Breast epithelium (tissue), 4 donors: ENCODE results near the gene RIF1. TPM values are rescaled to one million over a fixed set of nuclear protein-coding genes. Genes with fewer than 3 reads are reported as not detected.

Experiments used
- DNase-seq, 2 donors: peaks; one replicate each; pipeline ENCODE4 v3.0.0-alpha.2; 2019; ENCODE audit warnings: low spot score in 2 of 2
- H3K27ac ChIP-seq, 2 donors: fragments of 200-600 bp; sonication (generic) in 1 of 2; one replicate each; pipeline ENCODE4 v1.5.1; 2016 to 2019; ENCODE audit warnings: mild to moderate bottlenecking in 1 of 2
- H3K27me3 ChIP-seq, 2 donors: fragments of 200-600 bp; sonication (generic) in 1 of 2; one replicate each; pipeline versions ENCODE4 v1.5.1 to v1.6.0; 2017 to 2019; ENCODE audit warnings: control low read depth in 1 of 2, mild to moderate bottlenecking in 1 of 2
- H3K36me3 ChIP-seq: fragments of 200-600 bp; one replicate; pipeline ENCODE4 v1.5.1; 2019
- H3K4me1 ChIP-seq, 2 donors: fragments of 200-600 bp; sonication (generic); one replicate each; pipeline ENCODE4 v1.5.1; 2016 to 2019; ENCODE audit warnings: control low read depth in 1 of 2
- H3K4me3 ChIP-seq, 3 donors: fragments of 200-600 bp; sonication (generic); 1 replicate in 2 of 3; 2 replicates in 1 of 3; pipeline ENCODE4 v1.5.1; 2016 to 2019; ENCODE audit warnings: mild to moderate bottlenecking in 3 of 3, moderate library complexity in 2 of 3
- H3K9me3 ChIP-seq, 2 donors: fragments of 200-600 bp; sonication (generic) in 1 of 2; one replicate each; pipeline ENCODE4 v1.5.1; 2016 to 2019; ENCODE audit warnings: control low read depth in 1 of 2
- CTCF ChIP-seq, 3 donors: fragments of 450-650 bp; IDR thresholded peaks; one replicate each; pipeline ENCODE4 v1.5.1; 2016 to 2017; ENCODE audit warnings: antibody characterized with exemption in 3 of 3, mild to moderate bottlenecking in 3 of 3, moderate library complexity in 3 of 3
- POLR2A ChIP-seq: fragments of 450-650 bp; IDR thresholded peaks from one replicate; pipeline ENCODE4 v1.6.1; 2016; ENCODE audit warnings: antibody characterized with exemption, mild to moderate bottlenecking, moderate library complexity
- POLR2AphosphoS5 ChIP-seq, 3 donors: sonication (generic); formaldehyde crosslinking; IDR thresholded peaks; one replicate each; pipeline ENCODE4 v1.6.1; 2017; ENCODE audit warnings: antibody characterized with exemption in 3 of 3
- intact Hi-C: fragments of 100-400 bp; cut with DNase I; formaldehyde crosslinking; loops from one replicate; pipeline ENCODE4 v1.15.1; 2023; ENCODE audit warnings: low total_unique reads
- total RNA-seq, 3 donors: library from RNA; depleted of rRNA; stranded (reverse); fragments of >200 nt; gene quantifications; one replicate each; pipeline ENCODE4 v1.1.0, GENCODE V29; 2016

RIF1 gene
- total RNA-seq, 3 donors from 2014 or later = 35.5 to 78.2 (median 50.5) TPM

DNA sequence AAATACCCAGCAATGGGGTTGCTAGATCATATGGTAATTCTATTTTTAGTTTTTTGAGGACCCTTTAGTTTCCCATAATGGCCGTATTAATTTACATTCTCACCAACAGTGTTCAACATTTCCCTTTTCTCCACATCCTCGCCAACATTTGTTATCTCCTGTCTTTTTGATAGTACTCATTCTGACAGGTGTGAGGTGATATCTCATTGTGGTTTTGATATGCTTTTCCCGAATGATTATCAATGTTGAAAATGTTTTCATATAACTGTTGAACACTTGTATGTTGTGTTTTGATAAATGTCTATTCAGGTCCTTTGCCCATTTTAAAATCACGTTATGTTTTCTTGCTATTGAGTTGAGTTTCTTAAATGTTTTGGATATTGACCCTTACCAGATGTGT is 5.8 kb upstream of the RIF1 start:
- H3K27me3 ChIP-seq = no peaks in the 10 kb centered on the region
- intact Hi-C loops = no loop called here
- no peaks in the 10 kb centered on the region for H3K4me1 ChIP-seq
- H3K27ac ChIP-seq = no peak overlapping the region
- TF ChIP-seq POLR2AphosphoS5 (IDR thresholded peaks at IDR 0.05) = no peak
- TF ChIP-seq CTCF (IDR thresholded peaks at IDR 0.05) = no peak
- no peak for TF ChIP-seq POLR2A
- DNase-seq = no peak
- no peaks in the 10 kb centered on the region for H3K36me3 ChIP-seq
- H3K9me3 ChIP-seq = no peaks in the 10 kb centered on the region
- no peak overlapping the region for H3K4me3 ChIP-seq

GRCh38 chr2:151405376-151405775 is 4.3 kb upstream of the RIF1 start:
- DNase-seq = no peak
- no peaks in the 10 kb centered on the region for H3K9me3 ChIP-seq
- H3K4me1 ChIP-seq = no peaks in the 10 kb centered on the region
- no peak overlapping the region for H3K4me3 ChIP-seq
- no peaks in the 10 kb centered on the region for H3K36me3 ChIP-seq
- no peaks in the 10 kb centered on the region for H3K27me3 ChIP-seq
- intact Hi-C loops = no loop called here
- TF ChIP-seq CTCF (IDR thresholded peaks at IDR 0.05) (no peak), POLR2AphosphoS5 (IDR thresholded peaks at IDR 0.05) (no peak), POLR2A (no peak)
- H3K27ac ChIP-seq = no peak overlapping the region

GRCh38 chr2:151407281-151407680 is 2.4 kb upstream of the RIF1 start:
- Histone ChIP-seq H3K27me3 (no peaks in the 10 kb centered on the region), H3K9me3 (no peaks in the 10 kb centered on the region), H3K36me3 (no peaks in the 10 kb centered on the region), H3K4me1 (peaks cover 0 to 8% of the 10 kb centered on the region in 2 donors), H3K27ac (no peak overlapping the region), H3K4me3 (no peak overlapping the region)
- TF ChIP-seq POLR2A (no peak), POLR2AphosphoS5 (IDR thresholded peaks at IDR 0.05) (no peak), CTCF (IDR thresholded peaks at IDR 0.05) (no peak)
- intact Hi-C loops = no loop called here
- DNase-seq = no peak

DNA sequence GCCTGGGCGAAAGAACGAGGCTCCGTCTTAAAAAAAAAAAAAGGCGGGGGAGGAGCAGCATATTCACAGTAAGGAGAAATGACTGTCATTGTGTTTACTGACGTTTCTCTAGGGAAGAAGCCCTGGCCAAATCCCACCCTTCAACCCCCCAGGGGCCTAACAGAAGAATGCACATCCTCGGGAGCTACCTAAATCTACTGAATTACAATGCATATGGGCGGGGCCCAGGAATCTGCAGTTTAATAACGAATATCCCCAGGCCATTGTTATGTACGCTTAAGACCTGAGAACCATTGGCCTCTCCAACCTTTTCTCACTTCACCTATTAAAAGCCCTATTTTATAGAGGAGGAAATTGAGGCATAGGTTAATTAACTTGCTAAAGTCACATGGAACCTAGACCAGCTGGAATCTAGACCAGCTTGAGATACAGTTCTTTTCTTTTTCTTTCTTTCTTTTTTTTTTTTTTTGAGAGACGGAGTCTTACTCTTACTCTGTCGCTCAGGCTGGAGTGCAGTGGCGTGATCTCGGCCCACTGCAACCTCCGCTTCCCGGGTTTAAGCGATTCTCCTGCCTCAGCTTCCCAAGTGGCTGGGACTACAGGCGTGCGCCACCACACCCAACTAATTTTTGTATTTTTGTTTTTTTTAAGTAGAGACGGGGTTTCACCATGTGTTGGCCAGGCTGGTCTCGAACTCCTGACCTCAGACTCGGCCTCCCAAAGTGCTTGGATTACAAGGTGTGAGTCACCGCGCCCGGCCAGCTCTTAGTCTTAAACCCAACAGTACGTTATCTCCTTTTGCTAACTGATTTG is 708 bp upstream of the RIF1 start:
- peak overlapping the region; percentile 86 to 96 (median 94) for H3K4me3 ChIP-seq
- TF ChIP-seq POLR2A (no peak), CTCF (IDR thresholded peaks at IDR 0.05) (no peak), POLR2AphosphoS5 (IDR thresholded peaks at IDR 0.05) (no peak)
- no peaks in the 10 kb centered on the region for H3K27me3 ChIP-seq
- DNase-seq = no peak
- no peaks in the 10 kb centered on the region for H3K9me3 ChIP-seq
- intact Hi-C loops = no loop called here
- no peaks in the 10 kb centered on the region for H3K36me3 ChIP-seq
- peak overlapping the region; percentile 96 to 98 for H3K27ac ChIP-seq
- H3K4me1 ChIP-seq = peaks cover 0 to 8% of the 10 kb centered on the region in 2 donors

GRCh38 chr2:151410485-151410834 is 758 bp downstream of the RIF1 start:
- intact Hi-C loops = no loop called here
- Histone ChIP-seq H3K27me3 (no peaks in the 10 kb centered on the region), H3K36me3 (no peaks in the 10 kb centered on the region), H3K9me3 (no peaks in the 10 kb centered on the region), H3K4me1 (peaks cover 0 to 8% of the 10 kb centered on the region in 2 donors), H3K27ac (peak overlapping the region; percentile 96 to 98), H3K4me3 (peak overlapping the region; percentile 86 to 96 (median 94))
- DNase-seq = no peak
- TF ChIP-seq POLR2AphosphoS5 (IDR thresholded peaks at IDR 0.05) (no peak), POLR2A (no peak), CTCF (IDR thresholded peaks at IDR 0.05) (no peak)
